ENCODE measurements around the gene GALM. TPM values are rescaled to one million over a fixed set of nuclear protein-coding genes. Genes with fewer than 3 reads are reported as not detected.

Gene GALM
- total and polyA plus RNA-seq, 2 donors from 2014 or later, result 17.9 to 79.9 TPM

GRCh38 chr2:38776531-38776930 is 110.6 kb downstream of the GALM start:
- Histone ChIP-seq H3K36me3 (ENCODE audit: control insufficient read depth in 2 of 3, insufficient read depth in 3 of 3, low read length in 3 of 3) (peaks cover 0 to 4% (median 3%) of the 10 kb centered on the region in 3 donors), H3K9me3 (ENCODE audit: control insufficient read depth in 2 of 3, insufficient read depth in 1 of 3, low read length in 3 of 3) (no peaks in the 10 kb centered on the region), H3K9ac (ENCODE audit: low read length in 3 of 3) (no peak overlapping the region), H3K4me3 (ENCODE audit: low read length in 3 of 3) (no peak overlapping the region), H3K27ac (ENCODE audit: low read depth in 2 of 2, low read length in 2 of 2) (no peak overlapping the region), H3K27me3 (ENCODE audit: control insufficient read depth, insufficient read depth, low read length) (no peaks in the 10 kb centered on the region), H3K4me1 (ENCODE audit: control insufficient read depth in 2 of 3, insufficient read depth in 2 of 3, low read depth in 1 of 3, low read length in 3 of 3) (peaks cover 0 to 5% (median 4%) of the 10 kb centered on the region in 3 donors)
- TF ChIP-seq CTCF (IDR thresholded peaks at IDR 0.05; ENCODE audit: borderline replicate concordance, extremely low read depth, insufficient read depth), result no peak
- intact Hi-C loops (cut with DNase I), result no loop called here
- no peak for DNase-seq
- FAIRE-seq, result no peak

- intact Hi-C loops (cut with DNase I), result no loop called here
- FAIRE-seq, result no peak
- Histone ChIP-seq H3K4me3 (ENCODE audit: low read length in 3 of 3) (peak overlapping the region; percentile 83 to 97 (median 93)), H3K27me3 (ENCODE audit: control insufficient read depth, insufficient read depth, low read length) (no peaks in the 10 kb centered on the region), H3K27ac (ENCODE audit: low read depth in 2 of 2, low read length in 2 of 2) (no peak overlapping the region), H3K9me3 (ENCODE audit: control insufficient read depth in 2 of 3, insufficient read depth in 1 of 3, low read length in 3 of 3) (no peaks in the 10 kb centered on the region), H3K36me3 (ENCODE audit: control insufficient read depth in 2 of 3, insufficient read depth in 3 of 3, low read length in 3 of 3) (peaks cover 0 to 8% (median 4%) of the 10 kb centered on the region in 3 donors), H3K4me1 (ENCODE audit: control insufficient read depth in 2 of 3, insufficient read depth in 2 of 3, low read depth in 1 of 3, low read length in 3 of 3) (peaks cover 0 to 5% (median 4%) of the 10 kb centered on the region in 3 donors), H3K9ac (ENCODE audit: low read length in 3 of 3) (peak overlapping the region; percentile 12 to 93 (median 90))
- DNase-seq, result peak in 1 of 5 donors; percentile 20
- no peak for TF ChIP-seq CTCF (IDR thresholded peaks at IDR 0.05; ENCODE audit: borderline replicate concordance, extremely low read depth, insufficient read depth)
Measured at GRCh38 chr2:38778687-38779082, 112.8 kb downstream of the GALM start.

- H3K27me3 ChIP-seq (ENCODE audit: control insufficient read depth, insufficient read depth, low read length), result no peaks in the 10 kb centered on the region
- DNase-seq (no peak), FAIRE-seq (no peak)
- H3K36me3 ChIP-seq (ENCODE audit: control insufficient read depth in 2 of 3, insufficient read depth in 3 of 3, low read length in 3 of 3), result peaks cover 0 to 8% (median 4%) of the 10 kb centered on the region in 3 donors
- intact Hi-C loops (cut with DNase I), result no loop called here
- H3K4me1 ChIP-seq (ENCODE audit: control insufficient read depth in 2 of 3, insufficient read depth in 2 of 3, low read depth in 1 of 3, low read length in 3 of 3), result peaks cover 0 to 7% (median 6%) of the 10 kb centered on the region in 3 donors
- TF ChIP-seq CTCF (IDR thresholded peaks at IDR 0.05; ENCODE audit: borderline replicate concordance, extremely low read depth, insufficient read depth), result no peak
- no peaks in the 10 kb centered on the region for H3K9me3 ChIP-seq (ENCODE audit: control insufficient read depth in 2 of 3, insufficient read depth in 1 of 3, low read length in 3 of 3)
- H3K27ac ChIP-seq (ENCODE audit: low read depth in 2 of 2, low read length in 2 of 2), result no peak overlapping the region
- H3K4me3 ChIP-seq (ENCODE audit: low read length in 3 of 3), result no peak overlapping the region
- no peak overlapping the region for H3K9ac ChIP-seq (ENCODE audit: low read length in 3 of 3)
Measured at GRCh38 chr2:38783586-38783985, 117.7 kb downstream of the GALM start.

Other genes with a start within 250 kb of the GALM start
- gene HNRNPLL, start 63.2 kb upstream of the GALM start, total RNA-seq, result 51.0 TPM
- gene HNRNPLL, start 63.2 kb upstream of the GALM start, polyA plus RNA-seq (ENCODE audit: insufficient read depth, low read depth, low replicate concordance), result 15.5 TPM
- 123 TPM for gene SRSF7, start 85.2 kb downstream of the GALM start, total RNA-seq
- gene SRSF7, start 85.2 kb downstream of the GALM start, polyA plus RNA-seq (ENCODE audit: insufficient read depth, low read depth, low replicate concordance), result 74.1 TPM
- 11.0 TPM for gene GEMIN6, start 112.1 kb downstream of the GALM start, total RNA-seq
- gene GEMIN6, start 112.1 kb downstream of the GALM start, polyA plus RNA-seq (ENCODE audit: insufficient read depth, low read depth, low replicate concordance), result 24.7 TPM
- 20.7 TPM for gene DHX57, start 209.8 kb downstream of the GALM start, total RNA-seq
- 6.9 TPM for gene DHX57, start 209.8 kb downstream of the GALM start, polyA plus RNA-seq (ENCODE audit: insufficient read depth, low read depth, low replicate concordance)
- 29.6 TPM for gene MORN2, start 209.9 kb downstream of the GALM start, total RNA-seq
- gene MORN2, start 209.9 kb downstream of the GALM start, polyA plus RNA-seq (ENCODE audit: insufficient read depth, low read depth, low replicate concordance), result 121 TPM
- gene ARHGEF33, start 223.8 kb downstream of the GALM start, total RNA-seq, result 2.3 TPM
- gene ARHGEF33, start 223.8 kb downstream of the GALM start, polyA plus RNA-seq (ENCODE audit: insufficient read depth, low read depth, low replicate concordance), result 2.4 TPM